CD4-positive, CD25-positive, alpha-beta regulatory T cell (primary cell): ENCODE data around the gene C9. TPM values are rescaled to one million over a fixed set of nuclear protein-coding genes. Genes with fewer than 3 reads are reported as not detected.

ENCODE experiments used
- ATAC-seq, 2 donors: fragments of 150-1000 bp; cut with Tn5 transposase; one replicate each; pipeline ENCODE4 v1.10.0; 2021; ENCODE audit warnings: low read depth in 2 of 2, moderate number of reproducible peaks in 2 of 2, moderate library complexity in 1 of 2
- DNase-seq, 3 donors: peaks; one replicate each; pipeline versions ENCODE4 v3.0.0 to v3.0.0-alpha.2; 2012 to 2022; ENCODE audit warnings: mixed read lengths in 1 of 3
- H3K27ac ChIP-seq: one replicate; pipeline ENCODE4 v1.7.0; 2013; ENCODE audit warnings: mild to moderate bottlenecking, low read length; ENCODE audit not compliant: insufficient read depth, poor library complexity, severe bottlenecking
- H3K27me3 ChIP-seq: one replicate; pipeline ENCODE4 v1.7.0; 2013; ENCODE audit warnings: low read length; ENCODE audit not compliant: control insufficient read depth, insufficient read depth
- H3K36me3 ChIP-seq: one replicate; pipeline ENCODE4 v1.7.0; 2013; ENCODE audit warnings: mild to moderate bottlenecking, low read length, moderate library complexity; ENCODE audit not compliant: control insufficient read depth, insufficient read depth
- H3K4me1 ChIP-seq: 2 replicates; pipeline ENCODE4 v1.7.0; 2013; ENCODE audit warnings: mild to moderate bottlenecking, low read length; ENCODE audit not compliant: insufficient read depth, control insufficient read depth, poor library complexity, severe bottlenecking
- H3K4me3 ChIP-seq: one replicate; pipeline ENCODE4 v1.7.0; 2013; ENCODE audit warnings: low read depth, mild to moderate bottlenecking, low read length, moderate library complexity
- H3K9me3 ChIP-seq, 2 experiments: 1 replicate in 1 of 2; 2 replicates in 1 of 2; pipeline ENCODE4 v1.7.0; 2013; ENCODE audit warnings: low read length in 2 of 2, mild to moderate bottlenecking in 1 of 2, moderate library complexity in 1 of 2; ENCODE audit not compliant: control insufficient read depth in 2 of 2
- H3K27ac Mint-ChIP-seq, 3 donors: one replicate each; pipeline ENCODE4 v1.8.0; 2020 to 2022; ENCODE audit warnings: mild to moderate bottlenecking in 3 of 3, mixed read lengths in 3 of 3, moderate library complexity in 2 of 3
- H3K27me3 Mint-ChIP-seq: one replicate; pipeline ENCODE4 v1.8.0; 2022; ENCODE audit warnings: mild to moderate bottlenecking, mixed read lengths
- H3K36me3 Mint-ChIP-seq: one replicate; pipeline ENCODE4 v1.8.0; 2020; ENCODE audit warnings: mixed read lengths
- H3K4me1 Mint-ChIP-seq, 4 donors: one replicate each; pipeline ENCODE4 v1.8.0; 2020 to 2022; ENCODE audit warnings: mixed read lengths in 4 of 4, mild to moderate bottlenecking in 1 of 4
- H3K4me3 Mint-ChIP-seq, 4 donors: one replicate each; pipeline ENCODE4 v1.8.0; 2020 to 2022; ENCODE audit warnings: mild to moderate bottlenecking in 4 of 4, mixed read lengths in 4 of 4, moderate library complexity in 3 of 4
- H3K9me3 Mint-ChIP-seq, 7 donors: one replicate each; pipeline ENCODE4 v1.8.0; 2020 to 2022; ENCODE audit warnings: mixed read lengths in 7 of 7, mild to moderate bottlenecking in 3 of 7, moderate library complexity in 2 of 7
- polyA plus RNA-seq, 4 donors: library from polyadenylated mRNA; unstranded; fragments of 300-500 nt; fragmentation: Illumina TruSeq; gene quantifications; one replicate each; pipeline ENCODE4 v1.2.3, GENCODE V29; 2021
- total RNA-seq: library from RNA; stranded (reverse); gene quantifications from one replicate; pipeline ENCODE4 v1.2.3, GENCODE V29; 2022

C9 gene
- total and polyA plus RNA-seq, 5 donors from 2014 or later, result not detected

DNA sequence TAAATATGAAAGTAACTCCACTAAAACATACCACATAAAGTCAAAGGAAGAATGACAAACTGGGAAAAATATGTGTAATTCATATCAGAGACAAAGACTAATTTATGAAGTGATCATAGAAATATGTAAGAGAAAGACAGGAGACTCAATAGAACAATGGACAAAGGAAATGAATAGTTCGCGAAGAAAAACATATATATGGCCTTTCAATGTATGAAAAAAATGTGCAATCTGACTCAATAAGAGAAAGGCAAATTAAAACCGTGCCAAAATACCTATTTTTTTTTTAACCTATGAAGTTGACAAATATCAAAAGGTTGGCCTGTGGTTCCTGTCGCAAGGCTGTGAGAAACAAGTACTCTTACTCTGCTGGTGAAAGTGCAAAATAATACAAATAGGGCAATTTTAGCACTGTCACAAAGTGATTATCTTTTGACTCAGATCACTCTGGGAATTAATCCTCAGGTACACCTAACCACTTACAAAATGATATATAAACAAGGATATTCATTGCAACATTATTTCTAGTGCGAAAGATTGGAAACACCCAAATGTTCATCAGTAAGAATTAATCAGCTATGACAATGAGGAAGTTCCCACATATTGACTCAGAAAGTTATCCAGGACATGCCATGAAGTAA lies 3.7 kb downstream of the C9 start:
- H3K27ac Mint-ChIP-seq, result no peak overlapping the region
- no peaks in the 10 kb centered on the region for H3K27me3 ChIP-seq
- H3K9me3 Mint-ChIP-seq, result peaks cover 0 to 2% (median 0%) of the 10 kb centered on the region in 7 donors
- no peak overlapping the region for H3K27ac ChIP-seq
- H3K4me1 ChIP-seq, result no peaks in the 10 kb centered on the region
- H3K36me3 ChIP-seq, result no peaks in the 10 kb centered on the region
- DNase-seq, result no peak
- no peak overlapping the region for H3K4me3 Mint-ChIP-seq
- no peak overlapping the region for H3K4me3 ChIP-seq
- ATAC-seq, result no peak
- no peaks in the 10 kb centered on the region for H3K36me3 Mint-ChIP-seq
- H3K27me3 Mint-ChIP-seq, result no peaks in the 10 kb centered on the region
- peaks cover 0 to 10% (median 1%) of the 10 kb centered on the region in 4 donors for H3K4me1 Mint-ChIP-seq
- H3K9me3 ChIP-seq, result no peaks in the 10 kb centered on the region

DNA sequence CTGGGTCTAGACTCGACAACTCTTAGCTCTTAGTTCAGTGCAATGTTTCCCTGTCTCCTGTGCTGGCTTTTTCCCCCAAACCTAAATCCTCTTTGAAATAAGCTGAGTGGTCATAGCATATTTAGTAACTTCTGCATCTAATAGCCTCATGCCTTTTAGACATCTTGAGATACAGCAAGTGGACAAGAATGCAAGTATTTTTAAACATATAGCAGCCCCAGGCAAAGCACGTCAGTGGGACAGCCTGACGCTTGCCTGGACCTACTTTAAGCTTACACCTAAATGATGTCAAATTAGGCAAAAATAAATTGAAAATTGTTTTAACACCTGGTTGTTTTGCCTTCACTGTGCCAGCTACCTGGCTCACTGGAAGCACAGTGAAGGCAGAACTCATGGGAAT lies 8.0 kb downstream of the C9 start:
- Histone ChIP-seq H3K36me3 (no peaks in the 10 kb centered on the region), H3K27ac (no peak overlapping the region), H3K4me3 (no peak overlapping the region), H3K4me1 (no peaks in the 10 kb centered on the region), H3K27me3 (no peaks in the 10 kb centered on the region), H3K9me3 (peaks cover 7 to 8% of the 10 kb centered on the region in 2 experiments)
- DNase-seq, result no peak
- ATAC-seq, result no peak
- Mint-ChIP-seq H3K36me3 (no peaks in the 10 kb centered on the region), H3K4me1 (peaks cover 0 to 8% (median 1%) of the 10 kb centered on the region in 4 donors), H3K27ac (no peak overlapping the region), H3K27me3 (peaks cover 7% of the 10 kb centered on the region), H3K4me3 (no peak overlapping the region), H3K9me3 (peaks cover 0 to 14% (median 11%) of the 10 kb centered on the region in 7 donors)

DNA sequence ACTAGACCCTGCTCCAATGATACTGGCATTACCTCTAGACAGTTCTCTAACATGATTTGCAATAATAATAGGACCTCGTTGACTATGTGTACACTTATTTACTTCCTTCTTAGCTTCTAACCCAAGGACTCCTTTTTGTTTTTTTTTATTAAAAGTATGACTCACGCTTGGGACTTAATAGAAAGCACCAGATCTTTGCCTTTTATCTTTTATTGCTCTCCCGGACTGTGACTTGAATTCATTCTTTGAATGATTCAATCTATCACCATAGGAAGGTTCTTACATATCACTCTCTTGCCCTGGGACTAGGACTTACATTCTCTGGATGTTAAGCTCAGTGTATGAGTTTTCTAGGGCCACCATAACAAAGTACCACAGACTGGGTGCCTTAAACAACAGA lies 9.0 kb downstream of the C9 start:
- ATAC-seq (no peak), DNase-seq (no peak)
- Mint-ChIP-seq H3K4me1 (peaks cover 0 to under 1% (median 0%) of the 10 kb centered on the region in 4 donors), H3K9me3 (peaks cover 0 to 16% (median 11%) of the 10 kb centered on the region in 7 donors), H3K27me3 (peaks cover 7% of the 10 kb centered on the region), H3K4me3 (no peak overlapping the region), H3K36me3 (no peaks in the 10 kb centered on the region), H3K27ac (no peak overlapping the region)
- Histone ChIP-seq H3K36me3 (no peaks in the 10 kb centered on the region), H3K4me3 (no peak overlapping the region), H3K27ac (no peak overlapping the region), H3K9me3 (peaks cover 10 to 15% of the 10 kb centered on the region in 2 experiments), H3K27me3 (no peaks in the 10 kb centered on the region), H3K4me1 (no peaks in the 10 kb centered on the region)

DNA sequence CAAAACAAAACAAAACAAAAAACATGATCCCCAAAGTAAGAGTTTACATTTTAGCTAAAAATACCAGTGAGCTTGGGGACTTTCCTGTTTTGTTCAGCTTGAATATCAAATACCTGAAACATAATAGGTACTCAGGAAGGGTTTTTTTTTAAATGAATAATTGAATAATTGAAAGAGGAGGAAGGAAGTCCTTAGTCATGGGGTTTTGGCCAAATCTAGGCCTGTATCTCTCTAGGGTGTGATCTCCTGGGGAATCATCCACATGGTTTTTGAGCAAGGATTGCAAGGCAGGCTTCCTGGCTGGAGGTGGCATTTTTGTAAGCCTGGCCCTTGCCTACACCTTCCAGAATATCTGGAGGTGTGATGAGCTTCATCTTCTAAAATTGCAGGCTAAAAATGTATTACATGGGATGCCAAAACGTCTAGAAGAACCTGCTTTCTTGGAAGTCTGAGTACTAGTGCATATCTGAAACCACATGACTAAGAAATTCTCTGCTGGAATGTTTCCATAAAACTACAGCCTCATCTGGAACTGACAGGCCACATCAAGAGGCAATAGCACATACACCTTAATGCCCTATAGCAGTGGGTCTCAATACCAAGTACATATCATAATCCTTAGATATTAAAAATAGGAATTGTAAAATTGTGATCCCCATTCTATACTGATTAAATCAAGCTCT lies 10.4 kb downstream of the C9 start:
- Mint-ChIP-seq H3K4me3 (no peak overlapping the region), H3K36me3 (no peaks in the 10 kb centered on the region), H3K4me1 (no peaks in the 10 kb centered on the region), H3K9me3 (peaks cover 0 to 27% (median 16%) of the 10 kb centered on the region in 7 donors), H3K27me3 (peaks cover 12% of the 10 kb centered on the region), H3K27ac (no peak overlapping the region)
- no peak for DNase-seq
- Histone ChIP-seq H3K4me1 (no peaks in the 10 kb centered on the region), H3K36me3 (no peaks in the 10 kb centered on the region), H3K27ac (no peak overlapping the region), H3K4me3 (no peak overlapping the region), H3K27me3 (no peaks in the 10 kb centered on the region), H3K9me3 (peaks cover 10 to 21% of the 10 kb centered on the region in 2 experiments)
- no peak for ATAC-seq

DNA sequence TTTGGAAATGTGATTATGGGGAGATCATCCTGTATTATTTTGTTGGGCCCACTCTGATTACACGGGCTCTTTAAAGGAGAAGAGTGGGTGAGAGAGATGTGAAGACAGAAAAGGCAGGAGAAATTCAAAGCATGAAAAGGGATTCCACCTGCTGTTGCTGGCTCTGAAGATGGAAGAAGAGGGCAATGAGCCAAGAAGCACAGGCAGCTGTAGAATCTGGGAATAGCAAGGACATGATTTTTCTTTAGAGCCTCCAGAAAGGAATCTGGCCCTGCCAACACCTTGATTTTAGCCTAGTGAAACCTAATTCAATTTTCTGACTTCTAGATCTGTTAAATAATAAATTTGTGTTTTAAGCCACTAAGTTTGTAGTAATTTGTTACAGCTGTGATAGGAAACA lies 11.3 kb downstream of the C9 start:
- no peaks in the 10 kb centered on the region for H3K4me1 Mint-ChIP-seq
- Histone ChIP-seq H3K4me1 (no peaks in the 10 kb centered on the region), H3K9me3 (peaks cover 10 to 21% of the 10 kb centered on the region in 2 experiments), H3K36me3 (no peaks in the 10 kb centered on the region), H3K27ac (no peak overlapping the region), H3K27me3 (no peaks in the 10 kb centered on the region), H3K4me3 (no peak overlapping the region)
- ATAC-seq (no peak), DNase-seq (no peak)
- no peaks in the 10 kb centered on the region for H3K36me3 Mint-ChIP-seq
- H3K27me3 Mint-ChIP-seq, result peaks cover 12% of the 10 kb centered on the region
- no peak overlapping the region for H3K27ac Mint-ChIP-seq
- H3K4me3 Mint-ChIP-seq, result no peak overlapping the region
- peaks cover 0 to 27% (median 15%) of the 10 kb centered on the region in 7 donors for H3K9me3 Mint-ChIP-seq

DNA sequence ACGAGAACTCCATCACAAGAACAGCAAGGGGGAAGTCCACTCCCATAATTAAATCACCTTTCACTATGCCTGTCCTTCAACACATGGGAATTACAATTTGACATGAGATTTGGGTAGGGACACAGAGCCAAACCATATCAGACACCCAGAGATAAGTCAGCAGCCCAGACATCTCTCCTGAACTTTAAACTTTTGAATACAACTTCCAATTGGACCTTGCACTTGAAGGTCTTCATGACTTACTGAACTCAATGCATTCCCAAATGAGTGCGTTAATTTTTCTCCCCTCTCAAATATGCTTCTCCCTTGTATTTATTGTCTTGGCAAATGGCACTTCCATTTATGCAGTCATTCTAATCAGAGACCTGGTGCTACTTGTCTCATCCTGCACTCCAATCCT lies 12.1 kb downstream of the C9 start:
- H3K4me1 Mint-ChIP-seq, result no peaks in the 10 kb centered on the region
- no peaks in the 10 kb centered on the region for H3K4me1 ChIP-seq

DNA sequence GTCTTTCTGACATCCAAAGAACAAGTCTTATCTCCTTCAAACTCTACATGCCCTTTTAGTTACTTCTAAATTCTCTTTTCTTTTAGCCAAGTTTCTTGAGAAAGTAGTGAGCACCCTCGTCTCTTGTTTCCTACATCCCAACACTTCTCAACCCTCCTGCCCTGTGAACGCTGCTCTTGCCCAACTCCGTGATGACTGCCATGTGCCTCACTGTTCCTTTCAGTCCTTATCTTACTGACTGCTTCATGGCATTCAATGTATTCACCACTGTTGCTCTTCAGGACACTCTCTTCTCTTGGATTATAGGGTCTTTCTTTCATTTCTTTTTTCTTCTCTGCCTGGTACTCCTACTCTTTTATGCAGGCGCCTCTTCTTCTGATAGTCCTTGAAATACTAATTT lies 14.8 kb downstream of the C9 start:
- DNase-seq, result no peak
- peaks cover 10 to 21% of the 10 kb centered on the region in 2 experiments for H3K9me3 ChIP-seq
- H3K36me3 ChIP-seq, result no peaks in the 10 kb centered on the region
- no peak for ATAC-seq
- Mint-ChIP-seq H3K4me3 (no peak overlapping the region), H3K36me3 (no peaks in the 10 kb centered on the region), H3K27ac (no peak overlapping the region), H3K27me3 (peaks cover 17% of the 10 kb centered on the region), H3K9me3 (peaks cover 0 to 27% (median 16%) of the 10 kb centered on the region in 7 donors), H3K4me1 (no peaks in the 10 kb centered on the region)
- no peaks in the 10 kb centered on the region for H3K4me1 ChIP-seq
- H3K27ac ChIP-seq, result no peak overlapping the region
- no peaks in the 10 kb centered on the region for H3K27me3 ChIP-seq
- no peak overlapping the region for H3K4me3 ChIP-seq

More for the DNA sequence above, 12.1 kb downstream of the C9 start:
- Histone ChIP-seq H3K27ac (no peak overlapping the region), H3K27me3 (no peaks in the 10 kb centered on the region), H3K36me3 (no peaks in the 10 kb centered on the region), H3K9me3 (peaks cover 10 to 21% of the 10 kb centered on the region in 2 experiments), H3K4me3 (no peak overlapping the region)
- Mint-ChIP-seq H3K27me3 (peaks cover 16% of the 10 kb centered on the region), H3K9me3 (peaks cover 0 to 27% (median 16%) of the 10 kb centered on the region in 7 donors), H3K4me3 (no peak overlapping the region), H3K27ac (no peak overlapping the region), H3K36me3 (no peaks in the 10 kb centered on the region)
- ATAC-seq (no peak), DNase-seq (no peak)
